CD14-positive monocyte (primary cell): ENCODE measurements around the gene SP6. TPM values are rescaled to one million over a fixed set of nuclear protein-coding genes. Genes with fewer than 3 reads are reported as not detected.
A peak's percentile ranks its signal among the peaks of the same experiment; 100 is the strongest.

ENCODE experiments used
- DNase-seq, 3 donors: peaks; one replicate each; pipeline ENCODE4 v3.0.0-alpha.2; 2011 to 2022
- H2AFZ ChIP-seq: 2 replicates; pipeline ENCODE4 v1.6.0; 2012; ENCODE audit warnings: mild to moderate bottlenecking, low read depth, low read length, inconsistent platforms; ENCODE audit not compliant: insufficient read depth, poor library complexity, severe bottlenecking
- H3K27ac ChIP-seq, 2 donors: 1 replicate in 1 of 2; 2 replicates in 1 of 2; pipeline ENCODE4 v1.5.1; 2012 to 2013; ENCODE audit warnings: low read length in 2 of 2, control low read depth in 1 of 2, inconsistent platforms in 1 of 2, low read depth in 1 of 2, mild to moderate bottlenecking in 1 of 2
- H3K27me3 ChIP-seq, 2 donors: one replicate each; pipeline versions ENCODE4 v1.6.0 to v1.6.1; 2011 to 2013; ENCODE audit warnings: low read length in 2 of 2; ENCODE audit not compliant: control insufficient read depth in 2 of 2, insufficient read depth in 2 of 2
- H3K36me3 ChIP-seq, 2 donors: replicated peaks in 1 of 2; 1 replicate in 1 of 2; 2 replicates in 1 of 2; pipeline versions ENCODE4 v1.5.1 to v1.6.1; 2012 to 2013; ENCODE audit warnings: low read length in 2 of 2, control low read depth in 1 of 2, inconsistent platforms in 1 of 2, mild to moderate bottlenecking in 1 of 2; ENCODE audit not compliant: insufficient read depth in 2 of 2, control insufficient read depth in 1 of 2
- H3K4me1 ChIP-seq, 2 donors: 1 replicate in 1 of 2; 2 replicates in 1 of 2; pipeline versions ENCODE4 v1.5.1 to v1.6.1; 2012 to 2013; ENCODE audit warnings: low read length in 2 of 2, control low read depth in 1 of 2, inconsistent platforms in 1 of 2, mild to moderate bottlenecking in 1 of 2, moderate library complexity in 1 of 2; ENCODE audit not compliant: insufficient read depth in 2 of 2, control insufficient read depth in 1 of 2
- H3K4me2 ChIP-seq: replicated peaks from 2 replicates; pipeline ENCODE3; 2012; ENCODE audit warnings: low read length, moderate library complexity, mild to moderate bottlenecking; ENCODE audit not compliant: poor library complexity, severe bottlenecking; ENCODE audit errors: extremely low read depth
- H3K4me3 ChIP-seq, 3 experiments: fragments of 200-600 bp in 1 of 3; sonication (generic) in 1 of 3; replicated peaks in 1 of 3; 1 replicate in 2 of 3; 2 replicates in 1 of 3; pipeline ENCODE4 v1.5.1; 2011 to 2013; ENCODE audit warnings: low read length in 3 of 3, mild to moderate bottlenecking in 3 of 3, control low read depth in 2 of 3, low read depth in 2 of 3, inconsistent platforms in 1 of 3, moderate library complexity in 1 of 3
- H3K79me2 ChIP-seq: 2 replicates; pipeline ENCODE4 v1.6.0; 2012; ENCODE audit warnings: mild to moderate bottlenecking, control low read depth, inconsistent platforms, low read length, moderate library complexity; ENCODE audit not compliant: insufficient read depth
- H3K9ac ChIP-seq: 2 replicates; pipeline ENCODE4 v1.6.0; 2017; ENCODE audit warnings: low read length, mild to moderate bottlenecking; ENCODE audit not compliant: insufficient read depth, poor library complexity, severe bottlenecking
- H3K9me3 ChIP-seq, 2 donors: replicated peaks in 1 of 2; 1 replicate in 1 of 2; 2 replicates in 1 of 2; pipeline versions ENCODE4 v1.5.1 to v1.6.1; 2012 to 2013; ENCODE audit warnings: low read length in 2 of 2, control low read depth in 1 of 2; ENCODE audit not compliant: control insufficient read depth in 1 of 2, insufficient read depth in 1 of 2
- H4K20me1 ChIP-seq: 2 replicates; pipeline ENCODE4 v1.6.0; 2012; ENCODE audit warnings: mild to moderate bottlenecking, low read length, control low read depth, moderate library complexity; ENCODE audit not compliant: insufficient read depth
- H3K27ac Mint-ChIP-seq, 7 donors: one replicate each; pipeline ENCODE4 v1.8.0; 2020; ENCODE audit warnings: mild to moderate bottlenecking in 7 of 7, mixed read lengths in 7 of 7, moderate library complexity in 6 of 7, inconsistent platforms in 2 of 7
- H3K27me3 Mint-ChIP-seq, 3 donors: one replicate each; pipeline ENCODE4 v1.8.0; 2021 to 2022; ENCODE audit warnings: low read depth in 3 of 3, mild to moderate bottlenecking in 3 of 3, mixed read lengths in 3 of 3, moderate library complexity in 3 of 3, inconsistent platforms in 1 of 3
- H3K36me3 Mint-ChIP-seq, 2 donors: one replicate each; pipeline ENCODE4 v1.8.0; 2020; ENCODE audit warnings: mixed read lengths in 2 of 2, inconsistent platforms in 1 of 2, mild to moderate bottlenecking in 1 of 2
- H3K4me1 Mint-ChIP-seq: one replicate; pipeline ENCODE4 v1.8.0; 2020; ENCODE audit warnings: mild to moderate bottlenecking, mixed read lengths
- H3K4me3 Mint-ChIP-seq, 2 donors: one replicate each; pipeline ENCODE4 v1.8.0; 2020; ENCODE audit warnings: mild to moderate bottlenecking in 2 of 2, mixed read lengths in 2 of 2, moderate library complexity in 1 of 2
- H3K9me3 Mint-ChIP-seq, 7 donors: one replicate each; pipeline ENCODE4 v1.8.0; 2020 to 2022; ENCODE audit warnings: mixed read lengths in 7 of 7, mild to moderate bottlenecking in 6 of 7, moderate library complexity in 6 of 7, inconsistent platforms in 2 of 7
- CTCF ChIP-seq: fragments of 200-600 bp; IDR thresholded peaks from one replicate; pipeline ENCODE4 v1.8.0; 2022; ENCODE audit warnings: antibody characterized with exemption, mild to moderate bottlenecking
- WGBS: methylation state at CpG from one replicate; pipeline ENCODE4 v1.1.5; 2013; ENCODE audit warnings: missing lambda C conversion rate; ENCODE audit not compliant: insufficient coverage; 5-methylcytosine and 5-hydroxymethylcytosine counted together
- intact Hi-C, 2 donors: fragments of 100-400 bp; cut with micrococcal nuclease; formaldehyde crosslinking; loops; one replicate each; pipeline versions ENCODE4 v1.15.0 to v1.15.1; 2023
- polyA plus RNA-seq, 3 donors: library from polyadenylated mRNA; depleted of rRNA in 1 of 3; unstranded in 2 of 3; stranded (reverse) in 1 of 3; fragments of 300-500 nt in 2 of 3; fragments of >200 nt in 1 of 3; fragmentation: Illumina TruSeq in 2 of 3; gene quantifications; 1 replicate in 2 of 3; 2 replicates in 1 of 3; pipeline ENCODE4 v1.2.3, GENCODE V29; 2012 to 2021

Gene SP6
- polyA plus RNA-seq, 3 donors = 0.06 TPM; not detected in 2

- H3K36me3 Mint-ChIP-seq = no peaks in the 10 kb centered on the region
- Histone ChIP-seq H3K36me3 (no peaks in the 10 kb centered on the region), H3K27me3 (no peaks in the 10 kb centered on the region), H3K4me2 (no peak overlapping the region), H3K79me2 (no peaks in the 10 kb centered on the region), H3K9me3 (no peaks in the 10 kb centered on the region), H3K27ac (no peak overlapping the region), H4K20me1 (no peaks in the 10 kb centered on the region), H3K9ac (no peak overlapping the region), H3K4me3 (no peak overlapping the region), H2AFZ (no peak overlapping the region), H3K4me1 (no peaks in the 10 kb centered on the region)
- peak in 1 of 3 donors; percentile 2 for DNase-seq
- H3K4me1 Mint-ChIP-seq = no peaks in the 10 kb centered on the region
- WGBS = 93% methylated on average over 12 of the region's 12 CpGs
- H3K27me3 Mint-ChIP-seq = peaks cover 11 to 19% (median 13%) of the 10 kb centered on the region in 3 donors
- H3K4me3 Mint-ChIP-seq = no peak overlapping the region
- TF ChIP-seq CTCF = no peak
- no peak overlapping the region for H3K27ac Mint-ChIP-seq
- intact Hi-C loops = no loop called here
- peaks cover 0 to 2% (median 0%) of the 10 kb centered on the region in 7 donors for H3K9me3 Mint-ChIP-seq
These were observed 50.3 kb downstream of the SP6 start for GRCh38 chr17:47800686-47801085.

DNA sequence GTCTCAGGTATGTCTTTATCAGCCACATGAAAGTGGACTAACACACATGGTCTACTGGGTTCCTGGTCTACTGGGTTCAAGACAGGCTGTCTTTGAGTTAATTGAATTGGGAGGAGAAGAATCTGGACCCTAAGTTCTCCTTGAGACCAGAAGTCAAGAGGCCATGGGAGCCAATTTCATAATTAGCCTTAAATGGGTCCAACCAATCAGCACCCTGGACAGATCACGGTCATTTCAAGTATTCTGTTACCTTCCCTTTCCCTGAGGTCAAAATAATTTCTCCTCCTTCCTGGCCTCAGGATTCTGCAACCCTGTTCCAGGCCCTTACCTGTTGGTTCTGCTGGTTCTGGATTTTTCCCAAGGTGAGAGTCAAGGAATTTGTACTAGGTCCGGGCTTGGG lies 53.2 kb downstream of the SP6 start:
- WGBS = 57% methylated on average over 1 of the region's 2 CpGs

More for the DNA sequence above, 53.2 kb downstream of the SP6 start:
- intact Hi-C loops = no loop called here
- no peak for TF ChIP-seq CTCF
- Histone ChIP-seq H3K27ac (no peak overlapping the region), H3K36me3 (no peaks in the 10 kb centered on the region), H3K27me3 (peaks cover 7 to 21% of the 10 kb centered on the region in 2 donors), H3K9ac (no peak overlapping the region), H3K4me2 (no peak overlapping the region), H3K79me2 (no peaks in the 10 kb centered on the region), H4K20me1 (no peaks in the 10 kb centered on the region), H3K4me1 (no peaks in the 10 kb centered on the region), H3K4me3 (no peak overlapping the region), H3K9me3 (no peaks in the 10 kb centered on the region), H2AFZ (no peak overlapping the region)
- Mint-ChIP-seq H3K9me3 (peaks cover 0 to 2% (median 0%) of the 10 kb centered on the region in 7 donors), H3K4me3 (no peak overlapping the region), H3K4me1 (no peaks in the 10 kb centered on the region), H3K27ac (no peak overlapping the region), H3K36me3 (no peaks in the 10 kb centered on the region), H3K27me3 (peaks cover 23 to 34% (median 25%) of the 10 kb centered on the region in 3 donors)
- no peak for DNase-seq

Other genes starting within 250 kb of the SP6 start
- gene KPNB1, start 201.2 kb downstream of the SP6 start, polyA plus RNA-seq = 10 to 100 TPM in 2 of 3 donors, 1 to 10 TPM in 1; 5.8 to 83.3 (median 13.2) TPM
- gene TBKBP1, start 157.0 kb downstream of the SP6 start, polyA plus RNA-seq = 1 to 10 TPM in 1 of 3 donors, under 1 TPM in 2; 0.22 to 7.7 (median 0.45) TPM
- gene TBX21, start 117.9 kb downstream of the SP6 start, polyA plus RNA-seq = under 1 TPM; 0.05 to 0.16 (median 0.13) TPM
- 10 to 100 TPM in 1 of 3 donors, 1 to 10 TPM in 2; 1.6 to 17.3 (median 1.6) TPM for gene OSBPL7, start 29.4 kb downstream of the SP6 start, polyA plus RNA-seq
- gene MRPL10, start 19.6 kb downstream of the SP6 start, polyA plus RNA-seq = 10 to 100 TPM; 28.5 to 32.7 (median 32.6) TPM
- under 1 TPM; 0.12 to 0.65 (median 0.22) TPM for gene LRRC46, start 19.5 kb downstream of the SP6 start, polyA plus RNA-seq
- 10 to 100 TPM; 13.2 to 45.1 (median 14.5) TPM for gene SCRN2, start 9.9 kb downstream of the SP6 start, polyA plus RNA-seq
- gene SP2, start 45.1 kb upstream of the SP6 start, polyA plus RNA-seq = 10 to 100 TPM in 1 of 3 donors, 1 to 10 TPM in 2; 3.1 to 26.7 (median 6.8) TPM
- 10 to 100 TPM; 13.2 to 34.2 (median 29.7) TPM for gene PNPO, start 90.4 kb upstream of the SP6 start, polyA plus RNA-seq
- not detected for gene PRR15L, start 106.7 kb upstream of the SP6 start, polyA plus RNA-seq
- gene CDK5RAP3, start 120.0 kb upstream of the SP6 start, polyA plus RNA-seq = 100 to 1,000 TPM in 1 of 3 donors, 10 to 100 TPM in 2; 86.1 to 782 (median 94.4) TPM
- 10 to 100 TPM in 1 of 3 donors, 1 to 10 TPM in 2; 4.2 to 12.2 (median 6.9) TPM for gene COPZ2, start 186.6 kb upstream of the SP6 start, polyA plus RNA-seq
- 10 to 100 TPM in 1 of 3 donors, 1 to 10 TPM in 2; 2.8 to 27.0 (median 7.1) TPM for gene NFE2L1, start 197.2 kb upstream of the SP6 start, polyA plus RNA-seq